ELR (cell line): Measurements from ENCODE around the gene TMEM38A.
A peak's percentile ranks its signal among the peaks of the same experiment; 100 is the strongest.
"Not testable (repeated sequence)": the region's sequence is repeated elsewhere in the genome, so short reads cannot be mapped to it uniquely, and the experiment has no call there.

Experiments
- DNase-seq: peaks from one replicate; pipeline ENCODE4 v3.0.0-alpha.2; 2015; ENCODE audit warnings: low read depth

Gene TMEM38A

GRCh38 chr19:16677055-16677454, 16.1 kb downstream of the TMEM38A start:
- DNase-seq, result no peak

GRCh38 chr19:16678498-16678897, 17.6 kb downstream of the TMEM38A start:
- DNase-seq, result peak; percentile 26

GRCh38 chr19:16679811-16680210, 18.9 kb downstream of the TMEM38A start:
- DNase-seq, result no peak

DNA sequence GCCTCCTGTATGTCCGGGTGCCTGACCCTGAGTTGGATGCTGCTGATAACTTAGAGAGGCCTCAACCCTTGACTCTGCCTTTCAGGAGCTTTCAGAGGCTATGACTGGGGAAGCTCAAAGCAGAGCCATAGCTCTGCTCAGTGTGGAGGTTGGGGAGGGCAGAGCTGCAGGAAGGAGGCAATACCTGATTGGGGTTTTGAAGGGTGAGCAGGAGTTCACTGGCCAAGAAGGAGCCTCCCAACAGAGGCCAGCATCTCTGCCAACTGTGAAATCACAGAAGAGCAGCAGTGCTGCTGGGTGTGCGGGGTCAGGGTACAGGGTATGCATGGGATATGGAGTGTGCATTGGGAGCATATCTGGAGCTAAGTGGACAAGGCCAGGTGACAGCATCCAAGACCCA, 21.6 kb downstream of the TMEM38A start:
- DNase-seq, result no peak

DNA sequence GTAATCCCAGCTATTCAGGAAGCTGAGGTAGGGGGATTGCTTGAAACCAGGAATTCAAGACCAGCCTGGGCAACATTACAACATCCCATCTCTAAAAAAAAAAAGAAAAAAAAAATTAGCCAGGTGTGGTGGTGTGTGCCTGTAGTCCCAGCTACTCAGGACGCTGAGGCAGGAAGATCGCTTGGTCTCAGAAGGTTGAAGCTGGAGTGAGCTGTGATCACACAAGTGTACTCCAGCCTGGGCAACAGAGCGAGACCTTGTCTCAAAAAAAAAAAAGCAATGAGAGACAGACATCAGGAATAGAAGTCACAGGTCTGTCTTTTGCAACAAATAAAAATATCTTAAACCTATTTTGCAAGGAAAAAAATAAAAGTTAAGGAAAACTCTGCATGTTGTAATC, 23.3 kb downstream of the TMEM38A start:
- DNase-seq, result no peak

DNA sequence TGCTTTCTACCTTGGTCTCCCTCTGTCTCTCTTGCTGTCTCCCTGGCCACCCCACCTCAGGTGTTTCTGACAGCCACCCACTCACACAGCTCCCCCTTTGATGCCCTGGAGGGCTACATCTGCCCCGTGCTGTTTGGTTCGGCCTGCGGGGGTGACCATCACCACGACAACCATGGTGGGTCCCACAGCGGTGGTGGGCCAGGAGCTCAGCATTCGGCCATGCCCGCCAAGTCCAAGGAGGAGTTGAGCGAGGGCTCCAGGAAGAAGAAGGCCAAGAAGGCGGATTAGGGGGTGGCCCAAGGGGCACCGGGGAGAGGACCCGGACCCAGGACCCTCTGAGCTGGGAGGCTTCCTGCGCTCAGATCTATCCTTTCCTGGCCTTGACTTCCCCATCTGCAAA, 27.1 kb downstream of the TMEM38A start:
- no peak for DNase-seq

- no peak for DNase-seq
These were observed 38.0 kb downstream of the TMEM38A start for GRCh38 chr19:16698914-16699313.

DNA sequence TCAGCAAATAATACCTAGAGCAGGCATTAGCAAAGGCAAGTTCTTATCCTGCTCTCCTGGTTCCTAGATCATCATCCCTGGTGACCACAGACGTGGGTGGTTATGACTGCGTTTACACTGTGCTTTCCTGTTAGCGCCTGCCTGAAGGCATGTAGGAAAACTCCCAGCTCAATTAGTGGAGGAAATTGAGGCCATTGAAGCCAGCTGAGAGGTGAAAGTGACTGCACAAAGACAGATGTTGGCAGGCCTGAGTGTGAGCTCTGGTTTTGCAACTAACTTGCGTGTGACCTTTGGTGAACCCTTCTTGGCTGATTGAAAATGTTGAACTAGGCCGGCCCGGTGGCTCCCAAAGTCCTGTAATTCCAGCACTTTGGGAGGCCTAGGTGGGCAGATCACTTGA, 41.2 kb downstream of the TMEM38A start:
- DNase-seq, result peak; percentile 58

DNA sequence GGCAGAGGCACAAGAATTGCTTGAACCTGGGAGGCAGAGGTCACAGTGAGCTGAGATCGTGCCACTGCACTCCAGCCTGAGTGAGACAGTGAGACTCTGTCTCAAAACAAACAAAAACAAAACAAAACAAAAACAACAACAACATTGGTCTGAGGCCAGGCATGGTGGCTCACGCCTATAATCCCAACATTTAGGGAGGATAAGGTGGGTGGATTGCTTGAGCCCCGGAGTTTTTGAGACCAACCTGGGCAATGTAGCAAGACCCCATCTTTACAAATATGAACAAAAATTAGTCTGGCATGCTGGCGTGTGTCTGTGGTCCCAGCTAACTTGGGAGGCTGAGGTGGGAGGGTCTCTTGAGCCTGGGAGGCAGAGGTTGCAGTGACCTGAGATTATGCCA, 42.7 kb downstream of the TMEM38A start:
- no peak for DNase-seq

DNA sequence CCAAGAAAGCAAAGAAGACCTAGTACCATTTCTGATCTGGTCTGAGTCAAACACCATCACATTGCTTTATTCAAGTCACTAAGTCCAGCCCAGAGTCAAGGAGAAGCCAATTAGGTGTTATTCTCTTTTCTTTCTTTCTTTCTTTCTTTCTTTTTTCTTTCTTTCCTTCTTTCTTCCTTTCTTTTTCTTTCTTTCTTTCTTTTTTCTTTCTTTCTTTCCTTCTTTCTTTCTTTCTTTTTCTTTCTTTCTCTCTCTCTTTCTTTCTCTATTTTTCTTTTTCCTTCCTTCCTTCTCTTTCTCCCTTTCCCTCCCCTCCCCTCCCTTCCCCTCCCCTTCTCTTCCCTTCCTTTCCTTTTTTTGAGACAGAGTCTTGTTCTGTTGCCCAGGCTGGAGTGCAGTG, 49.9 kb downstream of the TMEM38A start:
- not testable (repeated sequence) for DNase-seq

- DNase-seq, result not testable (repeated sequence)
These were observed 51.4 kb downstream of the TMEM38A start for GRCh38 chr19:16712295-16712694.

- DNase-seq, result peak; percentile 45
These were observed 53.9 kb downstream of the TMEM38A start for GRCh38 chr19:16714702-16715287.

GRCh38 chr19:16715611-16716010, 54.7 kb downstream of the TMEM38A start:
- DNase-seq, result no peak

DNA sequence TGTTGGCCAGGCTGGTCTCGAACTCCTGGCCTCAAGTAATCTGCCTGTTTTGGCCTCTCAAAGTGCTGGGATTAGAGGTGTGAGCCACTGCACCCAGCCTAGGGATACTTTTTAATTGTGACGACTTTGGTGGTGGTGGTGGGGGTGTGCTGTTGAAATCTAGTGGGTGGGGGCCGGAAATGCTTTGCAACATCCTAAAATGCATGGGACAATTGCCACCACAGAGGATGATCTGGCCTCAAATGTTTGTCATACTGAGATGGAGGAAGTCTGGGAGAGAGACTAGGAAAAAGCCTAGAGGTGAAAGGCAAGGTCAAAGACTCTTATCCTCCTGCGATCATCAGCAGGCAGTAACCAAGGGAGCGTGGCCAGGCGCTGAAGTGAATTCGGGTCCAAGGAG, 60.1 kb downstream of the TMEM38A start:
- no peak for DNase-seq

GRCh38 chr19:16722591-16722990, 61.7 kb downstream of the TMEM38A start:
- no peak for DNase-seq

GRCh38 chr19:16726916-16727315, 66.0 kb downstream of the TMEM38A start:
- DNase-seq, result no peak

GRCh38 chr19:16735650-16736266, 74.8 kb downstream of the TMEM38A start:
- not testable (repeated sequence) for DNase-seq

GRCh38 chr19:16736709-16737108, 75.8 kb downstream of the TMEM38A start:
- DNase-seq, result peak; percentile 43

- no peak for DNase-seq
These were observed 77.0 kb downstream of the TMEM38A start for GRCh38 chr19:16737911-16738310.

GRCh38 chr19:16739546-16739945, 78.6 kb downstream of the TMEM38A start:
- DNase-seq, result peak; percentile 8
